Mesendoderm (in vitro differentiated cells): ENCODE measurements around the gene PRELP.
"Not testable (repeated sequence)": the region's sequence is repeated elsewhere in the genome, so short reads cannot be mapped to it uniquely, and the experiment has no call there.

Experiments used
- DNase-seq: peaks from one replicate; pipeline ENCODE4 v3.0.0; 2013
- H2AK5ac ChIP-seq: 2 replicates; pipeline ENCODE4 v1.6.1; 2013; ENCODE audit warnings: low read length, inconsistent platforms
- H2BK120ac ChIP-seq: 2 replicates; pipeline ENCODE4 v1.6.1; 2013; ENCODE audit warnings: low read depth, mild to moderate bottlenecking, low read length, moderate library complexity, mixed read lengths
- H2BK15ac ChIP-seq: replicated peaks from 2 replicates; pipeline ENCODE4 v1.6.1; 2013; ENCODE audit warnings: low read depth, mild to moderate bottlenecking, moderate library complexity
- H2BK5ac ChIP-seq: 2 replicates; pipeline ENCODE4 v1.6.1; 2013; ENCODE audit warnings: low read length, inconsistent platforms
- H3K18ac ChIP-seq: 2 replicates; pipeline ENCODE4 v1.6.1; 2013; ENCODE audit warnings: mild to moderate bottlenecking, low read length, mixed read lengths
- H3K23ac ChIP-seq: one replicate; pipeline ENCODE4 v1.6.1; 2013; ENCODE audit warnings: low read length
- H3K27ac ChIP-seq: 2 replicates; pipeline ENCODE4 v1.5.1; 2013; ENCODE audit warnings: low read depth, mild to moderate bottlenecking, inconsistent platforms, low read length, moderate library complexity
- H3K27me3 ChIP-seq: 2 replicates; pipeline ENCODE4 v1.6.1; 2013; ENCODE audit warnings: low read length, control low read depth, mild to moderate bottlenecking, inconsistent platforms; ENCODE audit not compliant: insufficient read depth, poor library complexity
- H3K36me3 ChIP-seq: 2 replicates; pipeline ENCODE4 v1.6.1; 2013; ENCODE audit warnings: low read length, inconsistent platforms; ENCODE audit not compliant: control insufficient read depth, insufficient read depth
- H3K4ac ChIP-seq: one replicate; pipeline ENCODE4 v1.6.1; 2013; ENCODE audit warnings: low read depth, mild to moderate bottlenecking, low read length, moderate library complexity
- H3K4me1 ChIP-seq: 2 replicates; pipeline ENCODE4 v1.6.1; 2013; ENCODE audit warnings: low read depth, low read length, inconsistent platforms; ENCODE audit not compliant: control insufficient read depth
- H3K4me2 ChIP-seq: 2 replicates; pipeline ENCODE4 v1.6.1; 2013; ENCODE audit warnings: low read length
- H3K4me3 ChIP-seq: 2 replicates; pipeline ENCODE4 v1.5.1; 2013; ENCODE audit warnings: mild to moderate bottlenecking, low read length
- H3K56ac ChIP-seq: one replicate; pipeline ENCODE4 v1.6.1; 2013; ENCODE audit warnings: low read length
- H3K79me1 ChIP-seq: 2 replicates; pipeline ENCODE4 v1.6.1; 2013; ENCODE audit warnings: low read length, inconsistent platforms
- H3K79me2 ChIP-seq: 2 replicates; pipeline ENCODE4 v1.6.1; 2013; ENCODE audit warnings: mild to moderate bottlenecking, low read length; ENCODE audit not compliant: control insufficient read depth, insufficient read depth
- H3K9ac ChIP-seq: 2 replicates; pipeline ENCODE4 v1.6.1; 2013; ENCODE audit warnings: low read length, inconsistent platforms
- H4K5ac ChIP-seq: one replicate; pipeline ENCODE4 v1.6.1; 2013; ENCODE audit warnings: low read length
- H4K8ac ChIP-seq: one replicate; pipeline ENCODE4 v1.6.1; 2013; ENCODE audit warnings: low read depth, mild to moderate bottlenecking, control low read depth, low read length, moderate library complexity
- WGBS: extraction: QIAGEN DNeasy Blood & Tissue Kit; methylation state at CpG from one replicate; pipeline ENCODE4 v1.1.7; 2013; ENCODE audit warnings: low lambda C conversion rate, missing lambda C conversion rate; ENCODE audit not compliant: insufficient coverage; ENCODE audit errors: extremely low coverage; 5-methylcytosine and 5-hydroxymethylcytosine counted together

Gene PRELP

DNA sequence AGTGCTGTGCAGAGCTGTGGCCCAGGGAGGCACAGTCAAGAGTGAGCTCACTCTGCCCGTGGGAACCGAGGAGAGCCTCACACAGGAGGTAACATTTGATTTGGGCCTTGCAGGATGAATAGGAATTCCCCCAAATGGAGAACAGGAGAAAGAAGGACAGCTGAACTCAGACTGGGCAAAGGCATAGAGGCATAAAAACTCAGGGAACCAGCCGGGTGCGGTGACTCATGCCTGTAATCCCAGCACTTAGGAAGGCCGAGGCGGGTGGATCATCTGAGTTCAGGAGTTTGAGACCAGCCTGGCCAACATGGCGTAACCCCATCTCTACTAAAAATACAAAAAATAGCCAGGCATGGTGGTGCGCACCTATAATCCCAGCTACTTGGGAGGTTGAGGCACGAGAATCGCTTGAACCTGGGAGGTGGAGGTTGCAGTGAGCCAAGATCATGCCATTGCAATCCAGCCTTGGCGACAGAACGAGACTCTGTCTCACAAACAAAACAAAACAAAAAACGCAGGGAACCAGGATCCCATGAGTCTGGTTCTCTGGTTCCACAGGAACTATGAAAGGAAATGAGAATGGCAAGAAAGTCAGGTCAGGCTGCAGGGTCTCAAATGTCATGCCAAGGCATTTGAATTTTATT, 8.6 kb upstream of the PRELP start:
- no CpG with 5 or more reads among the region's 13 CpGs for WGBS
- H3K9ac ChIP-seq, H2BK15ac ChIP-seq, H3K23ac ChIP-seq, H3K79me2 ChIP-seq, H3K56ac ChIP-seq, H4K5ac ChIP-seq, H3K27me3 ChIP-seq, H3K4me1 ChIP-seq, H2BK5ac ChIP-seq, H2BK120ac ChIP-seq, H4K8ac ChIP-seq, DNase-seq, H3K18ac ChIP-seq, H3K36me3 ChIP-seq, H3K79me1 ChIP-seq, H3K4me2 ChIP-seq, H3K4ac ChIP-seq, H3K4me3 ChIP-seq, H3K27ac ChIP-seq, H2AK5ac ChIP-seq: not testable (repeated sequence)

GRCh38 chr1:203467550-203467921, 8.1 kb upstream of the PRELP start:
- H3K27ac ChIP-seq: no peak overlapping the region
- no peak overlapping the region for H4K5ac ChIP-seq

GRCh38 chr1:203468326-203468725, 7.3 kb upstream of the PRELP start:
- no peak overlapping the region for H3K4me2 ChIP-seq
- H3K27ac ChIP-seq: no peak overlapping the region
- DNase-seq: no peak
- H3K79me2 ChIP-seq: no peaks in the 10 kb centered on the region
- H3K79me1 ChIP-seq: no peaks in the 10 kb centered on the region
- H3K23ac ChIP-seq: no peak overlapping the region
- no peak overlapping the region for H3K18ac ChIP-seq
- H3K4ac ChIP-seq: no peak overlapping the region
- H3K56ac ChIP-seq: no peak overlapping the region
- no peak overlapping the region for H3K4me3 ChIP-seq
- no CpG with 5 or more reads among the region's 2 CpGs for WGBS
- H3K36me3 ChIP-seq: no peaks in the 10 kb centered on the region
- H2BK120ac ChIP-seq: no peak overlapping the region
- H4K8ac ChIP-seq: no peak overlapping the region
- H3K4me1 ChIP-seq: no peaks in the 10 kb centered on the region
- no peak overlapping the region for H2BK15ac ChIP-seq
- no peak overlapping the region for H2BK5ac ChIP-seq
- H4K5ac ChIP-seq: no peak overlapping the region
- H3K9ac ChIP-seq: no peak overlapping the region
- no peak overlapping the region for H2AK5ac ChIP-seq
- H3K27me3 ChIP-seq: no peaks in the 10 kb centered on the region

More at GRCh38 chr1:203467550-203467921, 8.1 kb upstream of the PRELP start:
- no peak overlapping the region for H3K18ac ChIP-seq
- no peak overlapping the region for H2BK15ac ChIP-seq
- no peak overlapping the region for H2BK120ac ChIP-seq
- H3K27me3 ChIP-seq: no peaks in the 10 kb centered on the region
- H3K4ac ChIP-seq: no peak overlapping the region
- H3K56ac ChIP-seq: no peak overlapping the region
- H3K23ac ChIP-seq: no peak overlapping the region
- H3K79me1 ChIP-seq: no peaks in the 10 kb centered on the region
- H4K8ac ChIP-seq: no peak overlapping the region
- no peak for DNase-seq
- H2AK5ac ChIP-seq: no peak overlapping the region
- no peaks in the 10 kb centered on the region for H3K36me3 ChIP-seq
- no peak overlapping the region for H3K4me3 ChIP-seq
- WGBS: no CpG with 5 or more reads among the region's 9 CpGs
- H3K79me2 ChIP-seq: no peaks in the 10 kb centered on the region
- H3K9ac ChIP-seq: no peak overlapping the region
- H2BK5ac ChIP-seq: no peak overlapping the region
- no peak overlapping the region for H3K4me2 ChIP-seq
- H3K4me1 ChIP-seq: no peaks in the 10 kb centered on the region

GRCh38 chr1:203470240-203470639, 5.4 kb upstream of the PRELP start:
- no peaks in the 10 kb centered on the region for H3K79me1 ChIP-seq
- H4K5ac ChIP-seq: no peak overlapping the region
- H3K18ac ChIP-seq: no peak overlapping the region
- H2BK5ac ChIP-seq: no peak overlapping the region
- DNase-seq: no peak
- WGBS: no CpG with 5 or more reads among the region's 5 CpGs
- no peak overlapping the region for H3K23ac ChIP-seq
- no peak overlapping the region for H3K56ac ChIP-seq
- no peaks in the 10 kb centered on the region for H3K79me2 ChIP-seq
- H3K36me3 ChIP-seq: no peaks in the 10 kb centered on the region
- H4K8ac ChIP-seq: no peak overlapping the region
- H3K4me2 ChIP-seq: no peak overlapping the region
- no peak overlapping the region for H3K9ac ChIP-seq
- no peak overlapping the region for H3K27ac ChIP-seq
- no peak overlapping the region for H2BK120ac ChIP-seq
- no peaks in the 10 kb centered on the region for H3K27me3 ChIP-seq
- H3K4ac ChIP-seq: no peak overlapping the region
- H2AK5ac ChIP-seq: no peak overlapping the region
- no peak overlapping the region for H3K4me3 ChIP-seq
- H2BK15ac ChIP-seq: no peak overlapping the region
- peaks cover 4% of the 10 kb centered on the region for H3K4me1 ChIP-seq

GRCh38 chr1:203471841-203472240, 3.8 kb upstream of the PRELP start:
- Histone ChIP-seq H2BK120ac (no peak overlapping the region), H3K23ac (no peak overlapping the region), H3K27ac (no peak overlapping the region), H3K4ac (no peak overlapping the region), H2BK15ac (no peak overlapping the region), H3K27me3 (no peaks in the 10 kb centered on the region), H2AK5ac (no peak overlapping the region), H3K79me1 (no peaks in the 10 kb centered on the region), H3K4me2 (no peak overlapping the region), H3K36me3 (no peaks in the 10 kb centered on the region), H3K56ac (no peak overlapping the region), H3K4me1 (peaks cover 4% of the 10 kb centered on the region), H2BK5ac (no peak overlapping the region), H3K18ac (no peak overlapping the region), H4K8ac (no peak overlapping the region), H3K4me3 (no peak overlapping the region), H3K9ac (no peak overlapping the region), H3K79me2 (no peaks in the 10 kb centered on the region), H4K5ac (no peak overlapping the region)
- DNase-seq: no peak
- whole genome bisulfite sequencing: no CpG with 5 or more reads among the region's 6 CpGs

DNA sequence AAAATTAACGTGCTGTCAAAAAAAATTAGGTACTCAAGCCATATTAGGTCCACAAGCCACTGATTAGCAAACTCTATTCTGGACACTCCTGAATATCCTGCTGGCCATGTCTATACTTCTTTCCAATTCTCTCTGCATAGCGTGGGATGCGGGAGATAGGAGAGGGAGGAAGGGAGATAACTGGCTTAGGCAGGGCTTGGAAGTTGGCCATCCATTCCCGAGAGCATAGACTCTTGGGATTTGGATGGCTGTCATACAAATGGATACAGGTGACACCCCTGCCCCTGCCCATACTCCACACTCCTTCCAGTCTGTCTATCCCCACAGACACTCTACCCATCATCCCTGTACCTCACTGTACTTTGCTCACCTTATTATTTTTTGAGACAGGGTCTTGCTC, 2.3 kb upstream of the PRELP start:
- Histone ChIP-seq H3K9ac (no peak overlapping the region), H2BK120ac (no peak overlapping the region), H4K5ac (no peak overlapping the region), H3K4me1 (peaks cover 4% of the 10 kb centered on the region), H3K36me3 (no peaks in the 10 kb centered on the region), H3K4me2 (no peak overlapping the region), H2BK5ac (no peak overlapping the region), H3K4me3 (no peak overlapping the region), H3K79me2 (no peaks in the 10 kb centered on the region), H3K23ac (no peak overlapping the region), H2AK5ac (no peak overlapping the region), H3K18ac (no peak overlapping the region), H3K4ac (peak overlapping the region; percentile 4), H3K27me3 (no peaks in the 10 kb centered on the region), H3K79me1 (no peaks in the 10 kb centered on the region), H2BK15ac (no peak overlapping the region), H4K8ac (no peak overlapping the region), H3K27ac (no peak overlapping the region), H3K56ac (no peak overlapping the region)
- no peak for DNase-seq
- WGBS: no CpG with 5 or more reads among the region's 4 CpGs
